Endothelial cell (in vitro differentiated cells): Measurements from ENCODE around the gene PAPOLB. TPM values are rescaled to one million over a fixed set of nuclear protein-coding genes. Genes with fewer than 3 reads are reported as not detected.

Experiments used
- DNase-seq: peaks from one replicate; pipeline ENCODE4 v3.0.0; 2021; ENCODE audit warnings: low spot score
- H3K27ac Mint-ChIP-seq: one replicate; pipeline ENCODE4 v1.8.0; 2021; ENCODE audit warnings: mixed read lengths, inconsistent platforms; ENCODE audit not compliant: unreplicated experiment
- H3K27me3 Mint-ChIP-seq: one replicate; pipeline ENCODE4 v1.8.0; 2021; ENCODE audit warnings: mild to moderate bottlenecking, moderate library complexity, mixed read lengths, inconsistent platforms; ENCODE audit not compliant: unreplicated experiment
- H3K36me3 Mint-ChIP-seq: one replicate; pipeline ENCODE4 v1.8.0; 2021; ENCODE audit warnings: mild to moderate bottlenecking, low read depth, mixed read lengths, inconsistent platforms; ENCODE audit not compliant: unreplicated experiment
- H3K4me1 Mint-ChIP-seq: one replicate; pipeline ENCODE4 v1.8.0; 2021; ENCODE audit warnings: mild to moderate bottlenecking, mixed read lengths, inconsistent platforms; ENCODE audit not compliant: unreplicated experiment
- H3K4me3 Mint-ChIP-seq: one replicate; pipeline ENCODE4 v1.8.0; 2021; ENCODE audit warnings: mild to moderate bottlenecking, mixed read lengths, inconsistent platforms; ENCODE audit not compliant: unreplicated experiment
- H3K9me3 Mint-ChIP-seq: one replicate; pipeline ENCODE4 v1.8.0; 2021; ENCODE audit warnings: mixed read lengths, inconsistent platforms; ENCODE audit not compliant: unreplicated experiment
- CTCF ChIP-seq: fragments of 200-600 bp; sonication (generic); IDR thresholded peaks from one replicate; pipeline ENCODE4 v1.5.0; 2021; ENCODE audit warnings: antibody characterized with exemption; ENCODE audit not compliant: unreplicated experiment
- total RNA-seq: library from RNA; stranded (reverse); fragmentation: NEBNext Ultra II Directional; extraction: Animal tissue kit (Norgen Biotek cat#: 25700); gene quantifications from one replicate; pipeline ENCODE4 v1.2.1, GENCODE V29; 2021; ENCODE audit not compliant: unreplicated experiment

Gene PAPOLB
- total RNA-seq, 1 donor from 2014 or later, result 0.10 TPM

GRCh38 chr7:4888161-4888560, 26.3 kb upstream of the PAPOLB start:
- no peaks in the 10 kb centered on the region for H3K4me1 Mint-ChIP-seq
- no peak overlapping the region for H3K4me3 Mint-ChIP-seq
- no peak for TF ChIP-seq CTCF
- peaks cover 6% of the 10 kb centered on the region for H3K27me3 Mint-ChIP-seq
- no peak overlapping the region for H3K27ac Mint-ChIP-seq
- H3K36me3 Mint-ChIP-seq, result no peaks in the 10 kb centered on the region
- no peaks in the 10 kb centered on the region for H3K9me3 Mint-ChIP-seq
- no peak for DNase-seq

GRCh38 chr7:4886671-4887070, 24.8 kb upstream of the PAPOLB start:
- Mint-ChIP-seq H3K4me3 (no peak overlapping the region), H3K9me3 (no peaks in the 10 kb centered on the region)

GRCh38 chr7:4885317-4885807, 23.5 kb upstream of the PAPOLB start:
- H3K4me1 Mint-ChIP-seq, result peaks cover 10% of the 10 kb centered on the region
- peaks cover 17% of the 10 kb centered on the region for H3K27me3 Mint-ChIP-seq
- no peaks in the 10 kb centered on the region for H3K9me3 Mint-ChIP-seq
- H3K4me3 Mint-ChIP-seq, result no peak overlapping the region
- TF ChIP-seq CTCF, result no peak
- H3K36me3 Mint-ChIP-seq, result no peaks in the 10 kb centered on the region
- no peak for DNase-seq
- H3K27ac Mint-ChIP-seq, result no peak overlapping the region

More at GRCh38 chr7:4886671-4887070, 24.8 kb upstream of the PAPOLB start:
- DNase-seq, result no peak
- peaks cover 10% of the 10 kb centered on the region for H3K4me1 Mint-ChIP-seq
- TF ChIP-seq CTCF, result no peak
- H3K27ac Mint-ChIP-seq, result no peak overlapping the region
- H3K36me3 Mint-ChIP-seq, result no peaks in the 10 kb centered on the region
- peaks cover 14% of the 10 kb centered on the region for H3K27me3 Mint-ChIP-seq

GRCh38 chr7:4884164-4884563, 22.3 kb upstream of the PAPOLB start:
- Mint-ChIP-seq H3K4me3 (peak overlapping the region; percentile 67), H3K27ac (peak overlapping the region; percentile 32), H3K36me3 (no peaks in the 10 kb centered on the region), H3K27me3 (peaks cover 18% of the 10 kb centered on the region), H3K9me3 (no peaks in the 10 kb centered on the region), H3K4me1 (peaks cover 10% of the 10 kb centered on the region)
- DNase-seq, result no peak
- TF ChIP-seq CTCF, result no peak

GRCh38 chr7:4883372-4884144, 21.7 kb upstream of the PAPOLB start, which contains the start of gene RADIL:
Gene RADIL (minus strand): TSS chr7:4883716. CDS start chr7:4878139, 5,577 bp downstream.
- TF ChIP-seq CTCF, result peak; percentile 80
- no peaks in the 10 kb centered on the region for H3K36me3 Mint-ChIP-seq
- peak within 1 kb of the TSS; percentile 90 for H3K4me3 Mint-ChIP-seq
- H3K9me3 Mint-ChIP-seq, result no peaks in the 10 kb centered on the region
- H3K27ac Mint-ChIP-seq, result peak within 1 kb of the TSS; percentile 32
- peaks cover 10% of the 10 kb centered on the region for H3K4me1 Mint-ChIP-seq
- DNase-seq, result peak; percentile 90
- peaks cover 18% of the 10 kb centered on the region for H3K27me3 Mint-ChIP-seq
